ENCODE measurements around the gene SYT14.

Gene SYT14

DNA sequence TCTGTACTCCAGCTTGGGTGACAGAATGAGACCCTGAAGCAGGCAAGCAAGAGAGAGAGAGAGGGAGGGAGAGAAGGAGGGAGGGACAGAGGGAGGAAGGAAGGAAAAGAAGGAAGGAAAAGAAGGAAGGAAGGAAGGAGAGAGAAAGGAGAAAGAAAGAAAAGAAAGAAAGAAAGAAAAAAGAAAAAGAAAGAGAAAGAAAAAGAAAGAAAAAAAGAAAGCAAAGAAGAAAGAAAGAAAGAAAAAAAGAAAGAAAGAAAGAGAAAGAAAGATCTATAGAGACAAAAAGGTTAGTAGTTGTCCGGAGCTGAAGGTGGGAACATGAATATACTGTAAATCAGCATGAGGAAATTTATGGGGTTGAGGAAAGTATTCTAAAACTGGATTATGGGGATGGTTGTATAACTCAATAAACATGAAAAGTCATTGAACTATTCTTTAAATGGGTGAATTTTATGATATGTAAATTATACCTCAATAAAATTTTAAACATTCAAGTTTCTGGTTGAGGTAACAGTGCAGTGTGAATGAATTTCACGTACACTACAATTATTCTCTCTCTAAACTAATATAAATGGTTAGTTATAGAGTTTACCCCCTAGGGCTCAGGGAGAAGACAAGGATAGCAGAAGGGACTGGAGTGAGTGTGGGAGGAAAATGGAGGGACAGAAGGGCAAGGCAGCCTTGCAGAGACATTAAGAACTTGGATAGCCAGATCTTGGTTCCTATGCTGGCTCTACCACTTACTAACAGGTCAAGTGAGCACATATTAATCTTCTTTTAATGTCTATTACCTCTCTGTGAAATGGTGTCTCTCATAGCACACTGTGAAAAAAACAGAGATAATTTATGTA is 269.8 kb downstream of the SYT14 start:
- Histone ChIP-seq H3K27me3 (replicated peaks; ENCODE audit: control insufficient read depth, insufficient read depth, low read length) (no peaks in the 10 kb centered on the region), H3K36me3 (ENCODE audit: control insufficient read depth, insufficient read depth, low read length) (no peaks in the 10 kb centered on the region), H3K4me3 (replicated peaks; ENCODE audit: low read depth, low read length) (no peak overlapping the region)
- no peak for DNase-seq (ENCODE audit: extremely low read depth, insufficient read length)
- TF ChIP-seq, protein P1, sequence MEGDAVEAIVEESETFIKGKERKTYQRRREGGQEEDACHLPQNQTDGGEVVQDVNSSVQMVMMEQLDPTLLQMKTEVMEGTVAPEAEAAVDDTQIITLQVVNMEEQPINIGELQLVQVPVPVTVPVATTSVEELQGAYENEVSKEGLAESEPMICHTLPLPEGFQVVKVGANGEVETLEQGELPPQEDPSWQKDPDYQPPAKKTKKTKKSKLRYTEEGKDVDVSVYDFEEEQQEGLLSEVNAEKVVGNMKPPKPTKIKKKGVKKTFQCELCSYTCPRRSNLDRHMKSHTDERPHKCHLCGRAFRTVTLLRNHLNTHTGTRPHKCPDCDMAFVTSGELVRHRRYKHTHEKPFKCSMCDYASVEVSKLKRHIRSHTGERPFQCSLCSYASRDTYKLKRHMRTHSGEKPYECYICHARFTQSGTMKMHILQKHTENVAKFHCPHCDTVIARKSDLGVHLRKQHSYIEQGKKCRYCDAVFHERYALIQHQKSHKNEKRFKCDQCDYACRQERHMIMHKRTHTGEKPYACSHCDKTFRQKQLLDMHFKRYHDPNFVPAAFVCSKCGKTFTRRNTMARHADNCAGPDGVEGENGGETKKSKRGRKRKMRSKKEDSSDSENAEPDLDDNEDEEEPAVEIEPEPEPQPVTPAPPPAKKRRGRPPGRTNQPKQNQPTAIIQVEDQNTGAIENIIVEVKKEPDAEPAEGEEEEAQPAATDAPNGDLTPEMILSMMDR (IDR thresholded peaks at IDR 0.05; ENCODE audit: insufficient read depth, low read length, poor library complexity, severe bottlenecking): no peak

DNA sequence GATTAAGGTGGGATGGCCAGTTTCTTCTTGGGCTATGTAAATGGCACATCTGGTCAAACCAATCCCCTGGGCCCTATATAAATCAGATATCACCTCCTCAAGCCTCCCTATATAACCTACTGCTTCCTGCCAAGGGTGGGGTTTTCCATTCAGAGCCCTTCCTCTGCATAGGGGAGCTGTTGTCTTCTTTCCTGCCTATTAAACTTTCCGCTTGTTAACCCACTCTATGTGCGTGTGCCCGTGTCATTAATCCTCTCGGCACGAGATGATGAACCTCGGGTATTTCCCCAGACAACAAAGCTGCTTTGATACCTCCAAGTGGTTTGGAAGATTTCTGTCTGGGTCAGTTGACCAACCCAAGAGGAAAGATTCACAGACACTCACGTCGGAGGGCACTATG is 275.3 kb downstream of the SYT14 start:
- DNase-seq (ENCODE audit: extremely low read depth, insufficient read length): no peak
- TF ChIP-seq, protein P1 (IDR thresholded peaks at IDR 0.05; ENCODE audit: insufficient read depth, low read length, poor library complexity, severe bottlenecking): no peak
- Histone ChIP-seq H3K4me3 (replicated peaks; ENCODE audit: low read depth, low read length) (no peak overlapping the region), H3K27me3 (replicated peaks; ENCODE audit: control insufficient read depth, insufficient read depth, low read length) (no peaks in the 10 kb centered on the region), H3K36me3 (ENCODE audit: control insufficient read depth, insufficient read depth, low read length) (no peaks in the 10 kb centered on the region)

DNA sequence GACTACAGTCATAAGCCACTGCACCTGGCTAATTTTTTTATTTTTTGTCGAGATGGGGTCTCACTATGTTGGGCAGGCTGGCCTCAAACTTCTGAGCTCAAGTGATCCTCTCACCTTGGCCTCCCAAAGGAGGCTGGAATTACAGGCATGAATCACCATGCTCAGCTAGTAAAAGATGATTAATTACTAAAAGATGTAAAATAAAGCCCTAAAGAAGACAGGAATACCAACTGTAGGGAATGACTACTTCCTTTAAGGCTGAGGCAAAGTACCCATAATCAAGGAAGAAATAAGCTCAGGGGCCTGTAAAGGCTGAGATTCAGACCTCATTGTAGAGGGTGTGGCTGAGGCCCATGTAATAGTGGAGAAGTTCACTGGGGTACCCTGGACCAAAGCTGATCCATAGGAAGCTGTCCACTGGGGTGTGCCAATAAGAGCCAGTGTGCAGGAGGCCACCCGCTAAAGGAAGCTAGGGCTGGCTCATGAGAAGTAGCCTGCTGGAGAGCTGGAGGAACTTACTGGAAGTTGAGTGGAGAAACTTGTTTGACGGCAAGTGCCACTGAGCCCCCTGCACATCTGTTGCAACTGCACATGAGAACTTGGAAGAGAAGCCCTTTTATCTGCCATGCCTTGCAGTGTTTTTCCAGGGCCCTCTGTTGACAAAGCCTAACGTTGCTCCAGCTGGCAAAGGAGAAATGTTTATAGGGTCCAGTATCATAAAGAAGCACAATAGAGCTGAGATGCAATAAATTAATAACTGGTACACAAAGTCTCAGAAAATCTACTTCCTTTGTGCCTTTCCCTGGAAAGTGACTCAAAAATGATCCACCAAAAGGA is 276.8 kb downstream of the SYT14 start:
- H3K36me3 ChIP-seq (ENCODE audit: control insufficient read depth, insufficient read depth, low read length): no peaks in the 10 kb centered on the region
- TF ChIP-seq, protein P1 (IDR thresholded peaks at IDR 0.05; ENCODE audit: insufficient read depth, low read length, poor library complexity, severe bottlenecking): no peak
- H3K4me3 ChIP-seq (replicated peaks; ENCODE audit: low read depth, low read length): no peak overlapping the region
- H3K27me3 ChIP-seq (replicated peaks; ENCODE audit: control insufficient read depth, insufficient read depth, low read length): no peaks in the 10 kb centered on the region
- no peak for DNase-seq (ENCODE audit: extremely low read depth, insufficient read length)

DNA sequence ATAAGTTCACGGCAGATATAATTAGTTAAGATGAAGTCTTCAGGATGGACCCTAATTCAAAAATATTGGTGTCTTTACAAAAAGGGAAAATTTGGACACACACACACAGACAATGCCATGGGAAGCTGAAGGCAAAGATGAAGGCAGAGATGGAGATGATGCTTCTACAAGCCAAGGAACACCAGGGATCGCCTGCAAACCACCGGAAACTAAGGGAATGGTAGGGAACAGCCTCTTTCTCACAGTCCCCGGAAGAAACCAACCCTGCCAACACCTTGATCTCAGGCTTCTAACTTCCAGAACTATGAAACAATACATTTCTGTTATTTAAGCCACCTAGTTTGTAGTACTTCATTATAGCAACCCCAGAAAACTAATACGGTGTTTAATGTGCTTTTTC is 279.5 kb downstream of the SYT14 start:
- Histone ChIP-seq H3K27me3 (replicated peaks; ENCODE audit: control insufficient read depth, insufficient read depth, low read length) (no peaks in the 10 kb centered on the region), H3K36me3 (ENCODE audit: control insufficient read depth, insufficient read depth, low read length) (no peaks in the 10 kb centered on the region), H3K4me3 (replicated peaks; ENCODE audit: low read depth, low read length) (no peak overlapping the region)
- TF ChIP-seq, protein P1 (IDR thresholded peaks at IDR 0.05; ENCODE audit: insufficient read depth, low read length, poor library complexity, severe bottlenecking): no peak
- DNase-seq (ENCODE audit: extremely low read depth, insufficient read length): no peak

DNA sequence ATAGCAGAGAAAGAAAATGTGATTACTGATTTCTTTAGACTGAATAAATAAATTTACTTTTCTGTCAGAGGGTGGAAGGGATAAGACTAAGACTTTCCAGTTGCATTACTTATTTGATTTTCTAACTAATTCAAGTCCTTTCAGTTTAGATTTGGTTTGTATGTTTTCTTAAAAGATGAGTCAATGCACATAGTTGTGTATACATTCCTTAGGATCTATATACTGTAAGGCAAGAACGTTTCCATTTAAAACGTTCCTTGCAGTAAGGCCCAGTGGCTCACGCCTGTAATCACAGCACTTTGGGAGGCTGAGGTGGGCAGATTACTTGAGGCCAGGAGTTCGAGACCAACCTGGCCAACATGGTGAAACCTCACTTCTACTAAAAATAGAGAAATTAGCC is 280.0 kb downstream of the SYT14 start:
- Histone ChIP-seq H3K27me3 (replicated peaks; ENCODE audit: control insufficient read depth, insufficient read depth, low read length) (no peaks in the 10 kb centered on the region), H3K36me3 (ENCODE audit: control insufficient read depth, insufficient read depth, low read length) (no peaks in the 10 kb centered on the region), H3K4me3 (replicated peaks; ENCODE audit: low read depth, low read length) (no peak overlapping the region)
- no peak for DNase-seq (ENCODE audit: extremely low read depth, insufficient read length)
- TF ChIP-seq, protein P1 (IDR thresholded peaks at IDR 0.05; ENCODE audit: insufficient read depth, low read length, poor library complexity, severe bottlenecking): no peak
